NCI-H748 treated with DMSO at 0.1 percent for 48 hours (cell line): ENCODE data around the gene PREX1.
A peak's percentile ranks its signal among the peaks of the same experiment; 100 is the strongest.

ENCODE experiments used
- DNase-seq: peaks from one replicate; lab custom pipeline; 2025; lab: John Stamatoyannopoulos, UW

PREX1 gene

DNA sequence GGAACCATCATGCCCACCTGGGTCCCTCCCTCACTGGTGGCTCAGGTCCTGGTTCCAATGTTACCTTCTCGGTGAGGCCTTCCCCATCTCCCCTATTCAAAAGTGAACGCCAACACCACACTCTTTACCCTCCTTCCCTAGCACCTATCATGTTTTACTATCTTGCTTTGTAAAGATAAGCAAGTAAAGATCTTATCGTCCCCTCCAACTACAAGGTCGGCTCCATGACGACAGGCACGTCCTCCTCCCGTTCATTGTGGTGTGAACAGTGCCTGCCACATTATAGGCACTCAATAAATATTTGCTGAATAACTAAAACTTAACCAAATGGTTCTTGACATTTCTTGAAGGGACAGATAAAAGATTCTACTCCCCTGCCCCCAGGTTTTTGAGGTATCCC lies 147.1 kb downstream of the PREX1 start:
- DNase-seq = no peak

DNA sequence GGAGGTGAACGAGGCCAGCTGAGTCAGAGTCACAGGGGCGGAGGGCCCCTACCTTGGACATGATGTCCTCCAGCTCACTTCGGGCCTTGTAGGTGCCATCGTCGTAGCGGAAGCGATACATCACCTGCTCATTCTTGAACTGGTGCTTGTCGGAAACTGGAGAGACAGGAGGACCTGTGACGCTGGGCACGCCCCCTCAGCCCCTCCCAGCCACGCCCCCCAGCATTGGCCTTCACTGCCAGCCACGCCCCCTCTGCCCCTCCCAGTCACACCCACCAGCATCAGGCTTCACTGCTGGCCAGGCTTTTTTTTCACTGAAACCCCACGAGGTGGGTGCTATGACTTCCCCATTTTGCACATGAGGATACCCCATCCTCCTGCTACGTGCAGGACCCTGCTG lies 148.2 kb downstream of the PREX1 start:
- DNase-seq = no peak

DNA sequence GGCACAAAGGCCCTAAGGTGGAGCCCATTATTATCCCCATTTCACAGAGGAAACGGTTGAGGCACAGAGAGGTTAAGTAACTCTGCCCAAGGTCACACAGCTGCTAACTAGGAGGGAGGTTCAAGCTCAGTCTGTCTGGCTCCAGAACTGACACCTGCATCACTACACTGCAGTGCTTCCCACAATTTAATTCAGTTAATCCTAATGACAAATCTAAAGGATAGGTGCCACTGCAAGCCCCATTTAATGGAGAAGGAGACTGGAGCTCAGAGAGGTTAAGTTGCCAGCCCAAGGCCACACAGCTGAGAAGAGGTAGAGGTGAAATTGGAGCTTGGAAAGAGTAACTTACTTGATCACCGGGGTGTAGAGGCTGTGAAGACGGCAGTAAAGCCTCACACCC lies 148.8 kb downstream of the PREX1 start:
- no peak for DNase-seq

DNA sequence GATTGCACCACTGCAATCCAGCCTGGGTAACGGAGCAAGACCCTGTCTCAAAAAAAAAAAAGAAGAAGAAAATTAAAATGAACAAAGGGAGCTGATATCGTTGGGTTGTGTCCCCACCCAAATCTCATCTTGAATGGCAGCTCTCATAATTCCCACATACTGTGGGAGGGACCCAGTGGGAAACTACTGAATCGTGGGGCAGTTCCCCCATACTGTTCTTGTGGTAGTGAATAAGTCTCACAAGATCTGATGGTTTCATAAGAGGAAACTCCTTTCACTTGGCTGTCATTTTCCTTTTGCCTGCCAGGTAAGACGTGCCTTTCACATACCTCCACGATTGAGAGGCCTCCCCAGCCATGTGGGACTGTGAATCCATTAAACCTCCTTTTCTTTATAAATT lies 149.4 kb downstream of the PREX1 start:
- no peak for DNase-seq

DNA sequence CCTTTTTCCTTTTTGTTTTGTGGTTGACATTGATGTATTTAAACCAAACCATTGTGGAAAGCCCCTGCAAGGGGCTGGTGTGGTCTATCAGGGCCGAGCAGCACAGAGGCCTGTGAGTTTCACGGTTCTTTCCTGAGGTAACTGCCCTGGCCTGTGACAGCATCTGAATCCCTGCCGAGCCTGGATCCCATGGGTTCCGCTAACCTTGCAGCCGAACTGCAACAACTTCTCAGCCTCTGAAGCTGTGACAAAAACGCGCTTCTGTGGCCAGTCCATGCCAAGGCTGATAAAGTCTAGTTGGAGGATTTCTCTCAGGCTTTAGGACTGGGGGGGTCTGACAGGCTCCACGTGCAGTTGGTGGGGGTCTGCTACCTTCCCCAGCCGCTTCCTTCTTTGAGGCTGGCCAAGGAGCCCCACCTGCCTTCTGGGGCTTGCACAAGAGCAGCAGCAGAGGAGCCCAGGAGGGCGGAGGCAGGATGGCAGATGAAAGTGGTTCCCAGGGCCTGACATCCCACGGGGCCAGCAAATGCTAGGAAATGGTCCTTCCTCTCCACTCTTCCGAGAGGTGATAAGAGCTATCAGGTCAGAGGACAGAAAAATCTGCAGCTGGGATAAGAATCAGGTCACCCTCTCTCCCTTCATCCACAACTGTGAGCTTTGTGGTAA lies 150.9 kb downstream of the PREX1 start:
- DNase-seq = no peak

DNA sequence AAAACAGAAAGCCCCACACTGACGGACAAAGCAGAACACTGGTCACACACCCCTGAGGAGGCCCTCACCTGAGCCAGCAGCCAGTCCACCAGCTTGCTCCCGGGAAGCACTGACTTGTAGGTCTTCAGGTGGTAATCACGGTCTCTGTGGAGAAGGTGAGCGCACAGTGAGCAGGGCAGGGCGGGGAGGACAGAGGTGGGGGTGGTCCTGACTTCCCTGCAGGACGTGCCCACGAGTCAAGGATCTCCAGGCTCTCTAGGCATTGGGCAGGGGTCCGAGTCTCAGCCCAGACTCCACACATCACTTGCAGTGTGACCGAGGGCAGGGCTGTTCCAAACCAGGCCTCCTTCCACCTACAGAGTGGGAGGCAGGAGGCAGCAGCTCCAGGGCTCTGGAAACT lies 151.7 kb downstream of the PREX1 start:
- no peak for DNase-seq

DNA sequence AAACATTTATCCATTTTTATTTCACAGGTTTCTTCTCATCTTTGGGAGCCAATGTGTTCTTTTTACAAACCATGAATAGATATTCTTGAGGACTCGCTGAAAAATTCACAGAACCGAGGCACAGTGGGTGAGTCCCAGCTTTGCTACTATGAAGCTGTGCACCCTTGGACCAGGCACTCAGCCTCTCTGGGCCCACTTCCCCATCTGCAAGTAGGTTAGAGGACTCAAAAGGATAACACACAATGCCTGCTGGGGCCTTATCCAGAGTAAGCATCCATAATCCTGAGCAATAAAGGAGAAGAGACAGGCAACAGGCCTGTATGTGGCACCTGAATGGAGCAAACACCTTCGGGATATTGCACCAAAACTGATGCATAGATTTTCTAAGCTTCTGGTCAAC lies 153.3 kb downstream of the PREX1 start:
- DNase-seq = no peak

DNA sequence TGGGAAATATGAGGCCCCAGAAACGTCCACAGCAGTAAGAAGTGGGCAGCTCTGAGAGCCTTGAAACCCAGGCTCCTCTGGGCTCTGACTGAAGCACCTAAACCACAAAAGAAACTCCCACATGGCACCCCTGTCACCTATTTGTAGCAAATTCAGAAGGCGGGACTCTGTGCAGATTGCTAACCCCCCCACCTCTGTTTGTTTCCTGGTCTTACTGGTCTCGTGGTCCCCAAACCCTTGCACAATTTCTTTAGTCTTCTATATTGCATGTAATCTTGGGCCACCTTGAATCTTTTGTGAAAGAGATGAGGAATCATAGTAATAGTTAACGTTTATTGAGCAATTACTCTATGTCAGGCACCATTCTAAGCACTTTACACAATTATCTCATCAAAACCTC lies 154.3 kb downstream of the PREX1 start:
- no peak for DNase-seq

DNA sequence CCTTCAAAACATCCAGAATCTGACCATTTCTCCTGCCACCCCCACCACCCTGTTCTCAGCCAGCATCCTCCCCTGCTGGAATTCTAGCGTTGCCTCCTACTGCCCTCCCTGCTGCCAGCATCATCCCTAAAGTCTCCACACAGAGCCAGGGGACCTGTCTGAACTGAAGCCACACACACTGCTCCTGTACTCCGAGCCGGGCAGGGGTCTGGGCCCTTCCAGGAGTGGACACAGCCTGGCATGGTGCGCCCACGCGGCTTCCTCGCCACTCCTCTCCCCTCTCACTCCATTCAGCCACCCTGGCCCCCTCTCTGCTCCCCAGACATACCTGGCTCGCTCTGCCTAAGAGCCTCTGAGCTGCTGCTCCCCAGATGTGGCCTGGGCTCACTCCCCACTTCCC lies 155.5 kb downstream of the PREX1 start:
- no peak for DNase-seq

DNA sequence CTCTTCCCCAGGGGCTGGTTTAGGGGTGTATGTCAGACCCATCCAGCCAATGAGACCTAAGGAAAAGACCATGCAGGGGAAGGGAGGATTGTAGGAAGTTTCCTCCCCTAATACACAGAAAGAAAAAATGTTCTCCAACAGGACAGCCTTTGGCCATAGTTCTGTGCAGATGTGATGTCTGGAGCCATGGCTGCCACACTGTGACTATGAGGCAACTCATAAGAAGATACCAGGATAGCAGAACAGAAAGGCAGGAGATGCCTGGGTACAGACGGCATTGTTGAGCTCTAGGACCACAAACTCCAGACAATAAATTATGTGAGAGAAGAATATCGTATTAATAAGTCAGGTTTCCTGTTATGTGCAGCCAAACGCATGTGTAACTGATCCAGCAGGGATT lies 156.7 kb downstream of the PREX1 start:
- no peak for DNase-seq

DNA sequence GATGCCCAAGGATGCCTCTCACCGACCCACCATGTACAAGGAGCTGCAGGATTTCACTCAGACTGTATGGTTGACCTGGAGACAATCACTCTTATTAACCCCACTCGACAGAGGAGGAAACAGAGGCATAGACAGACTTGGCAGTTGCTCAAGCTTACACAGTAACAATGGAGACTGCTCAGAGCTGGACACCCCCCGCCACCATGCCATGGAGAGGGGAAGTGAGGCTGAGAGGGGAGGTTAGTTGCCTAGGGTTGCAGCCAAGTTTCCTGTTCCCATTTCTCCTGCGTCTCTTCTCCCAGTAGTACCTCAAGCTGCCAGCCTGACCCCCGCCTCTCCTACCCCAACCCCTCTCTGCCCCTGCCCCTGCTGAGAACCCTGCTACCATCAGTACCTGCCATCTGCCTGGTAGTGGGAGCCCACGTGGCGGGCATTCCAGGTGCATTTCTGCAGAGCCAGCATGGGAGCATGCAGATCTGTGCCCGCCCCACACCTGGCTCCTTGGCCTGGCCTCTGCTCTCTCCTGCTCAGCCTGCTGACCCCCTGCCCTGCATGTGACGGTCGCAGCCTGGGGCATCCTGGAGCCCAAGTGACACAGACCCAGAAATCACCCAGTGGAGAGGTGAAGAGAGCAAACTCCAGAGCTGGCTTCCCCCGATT lies 157.7 kb downstream of the PREX1 start:
- no peak for DNase-seq

DNA sequence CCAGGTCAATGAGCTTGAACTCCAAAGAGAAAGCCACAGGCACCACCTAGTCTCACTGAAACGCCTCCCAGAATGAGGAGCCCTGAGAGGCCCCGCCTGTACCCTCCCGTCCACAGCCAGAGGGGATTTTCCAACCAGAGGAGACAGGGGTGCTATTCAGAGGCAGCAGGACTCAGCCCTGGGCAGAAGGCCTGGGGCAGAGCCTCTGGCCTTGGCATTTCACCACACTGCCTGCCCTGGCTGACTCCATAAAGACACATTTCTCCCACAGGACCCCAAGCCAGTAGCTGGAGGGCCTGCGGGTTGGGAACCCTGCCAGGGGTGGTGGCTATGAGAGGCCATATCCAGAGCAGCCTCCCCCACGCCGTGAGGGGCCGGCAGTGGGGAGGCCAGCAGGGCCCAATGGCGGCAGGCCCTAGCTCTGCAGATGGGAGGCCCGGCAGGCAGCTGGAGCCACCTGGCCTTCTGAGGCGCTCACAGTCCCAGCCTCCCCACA lies 159.3 kb downstream of the PREX1 start:
- DNase-seq = no peak

DNA sequence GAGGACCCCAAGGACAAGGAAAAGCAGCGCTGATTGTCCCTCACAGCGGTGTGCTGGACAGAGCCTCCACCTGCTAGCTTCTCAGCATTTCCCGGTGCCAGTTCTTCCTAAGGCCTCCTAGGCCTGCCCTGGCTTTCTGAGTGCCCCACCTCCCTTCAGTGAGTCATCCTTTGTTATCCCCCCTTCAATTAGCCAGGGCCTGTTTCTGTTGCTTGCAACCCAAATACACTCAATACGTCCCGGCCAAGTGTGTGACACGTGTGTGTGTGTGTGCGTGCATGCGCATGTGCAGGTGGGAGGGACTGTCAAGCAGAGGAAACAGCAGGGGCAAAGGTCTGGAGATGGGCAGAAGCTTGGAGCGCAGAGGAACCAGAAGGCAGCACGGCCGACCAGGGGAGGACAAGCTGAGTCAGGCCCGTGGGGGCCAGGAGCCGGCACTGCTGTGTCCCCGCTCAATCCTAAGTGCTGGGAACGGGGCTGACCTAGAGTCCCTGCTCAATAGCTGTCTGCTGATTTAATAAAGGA lies 159.8 kb downstream of the PREX1 start:
- DNase-seq = no peak

DNA sequence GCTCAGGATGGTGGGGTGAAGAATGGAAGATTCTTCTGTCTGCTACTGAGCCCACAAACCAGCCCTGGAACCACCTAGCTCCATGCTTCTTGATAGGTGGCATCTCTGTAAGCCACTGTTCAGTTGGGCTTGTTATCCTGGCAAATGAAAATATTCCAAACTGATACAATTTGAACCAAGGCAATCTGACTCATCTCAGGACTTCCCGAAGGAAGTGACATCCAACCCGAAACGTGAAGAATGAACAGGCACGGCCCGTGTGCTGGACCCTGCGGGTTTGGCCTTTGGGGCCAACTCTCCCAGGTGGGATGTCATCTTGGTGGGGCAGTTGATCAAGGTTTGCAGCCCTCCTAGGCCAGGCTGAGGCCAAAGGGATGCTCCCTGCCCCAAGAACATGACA lies 160.3 kb downstream of the PREX1 start:
- no peak for DNase-seq

DNA sequence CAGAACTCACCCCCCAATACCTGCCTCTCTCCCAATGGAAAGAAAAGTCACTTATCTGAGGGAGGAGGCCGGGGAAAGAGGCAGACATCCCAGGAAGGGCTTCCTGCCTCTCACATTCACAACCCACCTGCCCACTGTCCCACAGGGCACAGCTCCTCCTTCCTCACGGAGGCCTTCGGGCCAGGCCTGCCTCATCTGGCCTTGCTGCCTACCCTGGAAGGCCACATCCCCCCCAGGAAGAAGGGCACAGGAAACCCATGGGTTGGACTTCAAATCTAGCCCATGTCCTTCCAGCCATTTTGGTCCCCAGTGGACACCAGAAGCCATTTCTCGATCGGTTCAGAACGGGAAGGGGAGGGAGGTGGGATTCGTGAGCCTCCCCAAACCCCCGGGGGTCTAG lies 162.0 kb downstream of the PREX1 start:
- DNase-seq = no peak

DNA sequence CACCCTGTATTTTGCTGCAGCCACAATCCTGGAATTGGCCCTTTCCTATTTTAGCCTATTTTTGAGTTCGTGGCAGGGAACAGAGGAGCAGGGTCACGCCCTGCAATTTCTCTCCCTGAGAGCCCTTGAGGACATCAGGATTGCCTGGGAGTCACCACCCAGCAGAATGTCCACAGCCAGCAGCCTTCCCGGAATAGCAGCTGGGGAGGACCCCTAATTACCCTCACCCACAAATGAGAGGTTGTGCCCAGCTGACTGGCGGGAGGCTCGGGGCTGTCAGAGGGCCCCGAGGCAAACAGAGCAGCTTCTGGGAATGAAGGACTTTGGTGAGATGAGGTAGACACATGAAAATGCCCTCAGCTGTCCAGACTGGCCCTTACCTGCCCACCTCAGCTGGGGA lies 165.1 kb downstream of the PREX1 start:
- DNase-seq = no peak

DNA sequence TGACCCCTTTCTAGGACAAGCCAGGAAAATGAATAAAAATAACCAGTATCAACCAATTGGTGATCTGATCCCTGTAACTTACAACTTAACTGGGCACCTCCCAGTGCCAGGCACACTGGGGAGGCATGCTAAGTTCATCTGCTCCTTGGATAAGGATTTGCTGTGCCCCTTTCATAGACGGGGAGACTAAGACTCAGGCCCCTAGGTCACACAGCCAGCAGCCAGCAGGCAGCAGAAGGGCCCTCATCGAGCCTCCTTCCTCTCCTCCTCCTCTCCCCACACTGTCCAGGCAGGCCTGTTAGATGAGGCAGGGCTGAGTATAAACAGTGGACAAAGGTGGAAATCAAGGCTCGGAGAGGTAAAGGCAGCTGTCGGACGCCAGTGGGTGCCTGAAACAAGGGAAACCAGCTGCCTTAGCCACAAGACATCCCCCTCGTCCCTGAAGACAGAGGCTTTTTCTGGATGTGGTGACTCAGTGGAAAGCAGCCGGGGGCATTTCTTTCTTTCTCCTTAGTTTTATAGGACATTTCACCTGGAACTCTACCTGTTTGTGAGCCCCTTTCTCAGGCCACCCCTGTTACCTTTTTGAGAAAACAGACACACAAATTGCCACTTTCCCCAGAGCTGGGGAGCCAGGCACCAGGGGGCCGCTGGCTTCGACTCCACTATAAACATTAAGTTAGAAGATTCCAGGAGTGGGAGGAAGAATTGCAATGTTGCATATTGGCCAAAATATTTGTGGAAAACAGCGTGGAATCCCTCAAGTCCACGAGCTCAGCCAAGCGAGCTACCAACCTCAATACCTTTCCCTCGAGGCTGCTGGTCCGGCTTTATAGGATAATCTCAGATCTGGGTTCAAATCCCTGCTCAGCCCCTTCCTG lies 166.0 kb downstream of the PREX1 start:
- no peak for DNase-seq

DNA sequence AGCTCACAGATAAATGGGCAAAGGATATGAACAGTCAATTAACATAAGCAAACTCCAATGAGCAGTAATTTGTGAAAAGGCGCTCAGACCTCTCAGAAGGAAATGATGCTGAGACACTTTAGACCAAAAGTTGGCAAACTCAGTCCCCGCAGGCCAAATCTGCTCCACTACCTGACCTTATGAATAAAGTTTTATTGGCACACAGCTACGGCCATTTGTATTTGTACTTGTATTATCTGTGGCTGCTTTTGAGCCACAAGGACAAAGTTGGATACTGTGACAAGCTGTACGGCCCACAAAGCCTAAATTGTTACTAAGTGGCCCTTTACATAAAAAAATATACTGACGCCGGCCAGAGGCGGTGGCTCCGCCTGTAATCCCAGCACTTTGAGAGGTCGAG lies 167.0 kb downstream of the PREX1 start:
- no peak for DNase-seq

DNA sequence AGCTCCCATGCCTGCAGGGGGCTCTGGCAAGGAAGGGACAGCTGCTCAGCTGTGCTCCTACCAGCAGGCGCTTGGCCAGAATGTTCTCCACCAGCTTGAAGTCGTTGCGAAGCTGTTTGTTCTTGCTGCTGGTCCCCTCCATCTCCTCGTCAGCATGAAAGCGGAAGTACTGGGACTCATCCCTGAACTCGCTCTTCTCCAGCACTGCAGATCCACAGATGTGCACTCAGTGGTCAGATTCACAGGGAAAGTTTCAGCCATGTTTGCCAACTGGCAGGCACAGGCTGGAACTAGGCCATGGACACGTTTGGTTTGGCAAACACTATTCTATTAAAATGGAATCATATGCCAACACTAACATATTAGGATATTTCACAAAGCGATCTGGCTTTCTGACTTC lies 167.9 kb downstream of the PREX1 start:
- DNase-seq = no peak

DNA sequence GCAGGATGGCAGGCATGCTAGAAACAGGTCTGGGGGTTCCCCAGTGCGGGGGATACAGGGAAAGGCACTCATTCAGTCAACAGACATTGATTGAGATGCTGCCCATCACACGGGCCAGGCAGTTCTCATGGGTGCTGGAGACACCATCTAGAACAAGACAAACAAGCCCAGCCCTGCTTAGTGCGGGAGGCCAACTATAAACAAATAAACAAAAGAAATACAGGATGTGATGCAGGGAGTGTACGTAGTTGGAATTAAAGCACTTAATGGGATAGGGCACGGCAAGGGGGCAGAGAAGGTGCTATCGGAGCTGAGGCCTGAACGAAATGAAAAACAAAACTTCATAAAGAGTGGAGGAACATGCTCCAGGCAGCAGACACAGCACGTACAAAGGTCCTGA lies 169.3 kb downstream of the PREX1 start:
- no peak for DNase-seq

DNA sequence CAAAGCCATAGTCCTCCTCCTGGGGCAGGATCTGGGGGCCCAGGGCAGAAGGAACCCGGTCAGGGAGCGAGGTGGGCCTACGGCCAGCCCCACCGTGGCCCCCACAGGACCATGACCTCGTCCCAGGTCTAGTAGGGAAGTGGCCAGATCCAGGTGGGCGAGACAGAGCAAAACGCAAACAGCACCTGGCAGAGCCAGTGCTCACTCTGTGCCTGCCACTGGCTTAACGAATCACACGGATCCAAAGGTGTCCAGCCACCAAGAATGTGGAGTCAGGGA lies 169.7 kb downstream of the PREX1 start:
- DNase-seq = no peak

DNA sequence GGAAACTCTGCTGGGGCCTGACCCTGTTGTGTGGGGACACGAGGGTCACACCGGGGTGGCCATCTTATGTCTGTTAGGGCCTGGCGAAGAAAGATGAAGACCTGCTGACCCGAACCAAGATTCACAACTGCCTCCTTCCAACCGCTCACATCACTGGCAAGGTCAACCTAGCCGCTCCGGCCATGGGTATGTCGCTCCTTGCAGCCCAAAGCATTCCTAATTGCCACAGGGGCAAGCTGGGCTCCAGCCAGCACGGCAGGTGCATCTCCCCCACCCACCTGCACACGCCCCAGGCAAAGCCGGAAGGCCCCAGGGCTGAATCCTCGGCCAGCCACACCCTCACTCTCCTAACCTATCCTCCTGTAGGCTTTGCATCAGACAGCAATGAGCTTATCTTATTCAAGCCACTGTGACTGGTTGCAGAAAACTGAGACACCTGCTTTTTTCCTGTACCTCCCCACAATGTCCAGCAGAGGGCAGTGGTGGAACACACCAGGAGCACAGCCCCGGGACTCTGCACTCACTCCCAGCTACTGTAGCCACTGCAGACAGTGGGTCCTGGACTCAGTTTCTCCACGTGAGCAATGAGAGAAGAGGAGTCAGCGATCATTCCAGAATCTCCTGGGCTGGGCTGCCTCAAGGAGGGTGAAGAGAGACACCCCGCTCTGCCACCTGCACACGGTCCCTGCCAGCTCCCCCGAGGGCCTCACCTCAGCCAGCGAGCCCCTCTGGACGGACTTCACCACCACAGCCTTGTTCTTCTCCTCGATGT lies 170.2 kb downstream of the PREX1 start:
- DNase-seq = peak; percentile 19
